Loucy (cell line): ENCODE results near the gene SNX25.

Experiments used
- H2AFZ ChIP-seq: fragments of 200-600 bp; sonication (generic); 2 replicates; pipeline ENCODE4 v1.6.0; 2016; ENCODE audit warnings: antibody characterized with exemption, mild to moderate bottlenecking, low read length, moderate library complexity
- H3F3A ChIP-seq: fragments of 200-600 bp; 2 replicates; pipeline ENCODE4 v1.6.0; 2016; ENCODE audit warnings: antibody characterized with exemption, low read depth, mild to moderate bottlenecking
- H3K27me3 ChIP-seq: fragments of 200-600 bp; sonication (generic); 2 replicates; pipeline ENCODE4 v1.6.1; 2014; ENCODE audit warnings: low read length, mild to moderate bottlenecking; ENCODE audit not compliant: insufficient read depth, poor library complexity, severe bottlenecking
- H3K36me3 ChIP-seq: fragments of 200-600 bp; sonication (generic); 2 replicates; pipeline ENCODE4 v1.6.1; 2016; ENCODE audit warnings: low read length; ENCODE audit not compliant: insufficient read depth
- H3K4me1 ChIP-seq: fragments of 200-600 bp; sonication (generic); 2 replicates; pipeline ENCODE4 v1.5.1; 2014; ENCODE audit warnings: low read length, mild to moderate bottlenecking; ENCODE audit not compliant: insufficient read depth, poor library complexity, severe bottlenecking
- H3K4me2 ChIP-seq: fragments of 200-600 bp; sonication (generic); 2 replicates; pipeline ENCODE4 v1.6.0; 2014; ENCODE audit warnings: antibody characterized with exemption, low read length, low read depth, mild to moderate bottlenecking; ENCODE audit not compliant: poor library complexity, severe bottlenecking
- H3K4me3 ChIP-seq: fragments of 200-600 bp; sonication (generic); 2 replicates; pipeline ENCODE4 v1.5.1; 2014; ENCODE audit warnings: low read length, mild to moderate bottlenecking, mixed read lengths; ENCODE audit not compliant: poor library complexity, severe bottlenecking
- H3K79me2 ChIP-seq: fragments of 200-600 bp; sonication (generic); 2 replicates; pipeline ENCODE4 v1.6.1; 2014; ENCODE audit warnings: low read length; ENCODE audit not compliant: insufficient read depth
- H3K9ac ChIP-seq: fragments of 200-600 bp; sonication (generic); 2 replicates; pipeline ENCODE4 v1.6.0; 2014; ENCODE audit warnings: mild to moderate bottlenecking, low read depth, low read length, moderate library complexity; ENCODE audit not compliant: poor library complexity, severe bottlenecking
- H3K9me2 ChIP-seq: fragments of 200-600 bp; sonication (generic); replicated peaks from 2 replicates; pipeline ENCODE4 v1.6.1; 2016; ENCODE audit warnings: low read depth, low read length, mixed read lengths
- H3K9me3 ChIP-seq: fragments of 200-600 bp; sonication (generic); 2 replicates; pipeline ENCODE4 v1.6.1; 2014; ENCODE audit warnings: mild to moderate bottlenecking, antibody characterized with exemption, low read length, low read depth; ENCODE audit not compliant: insufficient read depth
- H4K20me1 ChIP-seq: fragments of 200-600 bp; sonication (generic); 2 replicates; pipeline ENCODE4 v1.6.0; 2014; ENCODE audit warnings: antibody characterized with exemption, low read length, mild to moderate bottlenecking; ENCODE audit not compliant: insufficient read depth, poor library complexity, severe bottlenecking
- CTCF ChIP-seq: fragments of 200-600 bp; sonication (generic); conservative IDR thresholded peaks from 2 replicates; pipeline ENCODE4 v1.5.1; 2014; ENCODE audit warnings: mild to moderate bottlenecking, antibody characterized with exemption, low read length
- EZH2phosphoT487 ChIP-seq: fragments of 200-600 bp; IDR thresholded peaks from 2 replicates; pipeline ENCODE4 v1.6.1; 2018; ENCODE audit warnings: antibody characterized with exemption, mild to moderate bottlenecking, moderate library complexity, borderline replicate concordance

The SNX25 gene

GRCh38 chr4:185221491-185221890, 12.1 kb downstream of the SNX25 start:
- H3K79me2 ChIP-seq: no peaks in the 10 kb centered on the region
- H4K20me1 ChIP-seq: no peaks in the 10 kb centered on the region
- no peaks in the 10 kb centered on the region for H3K4me1 ChIP-seq
- H3K4me3 ChIP-seq: no peak overlapping the region
- no peaks in the 10 kb centered on the region for H3K9me3 ChIP-seq
- no peaks in the 10 kb centered on the region for H3F3A ChIP-seq
- no peaks in the 10 kb centered on the region for H3K27me3 ChIP-seq
- H3K9ac ChIP-seq: no peak overlapping the region
- no peak overlapping the region for H2AFZ ChIP-seq
- H3K36me3 ChIP-seq: no peaks in the 10 kb centered on the region
- H3K9me2 ChIP-seq: no peaks in the 10 kb centered on the region; the same call in 1 of the 2 replicates
- no peak for TF ChIP-seq EZH2phosphoT487
- TF ChIP-seq CTCF: no peak
- H3K4me2 ChIP-seq: no peak overlapping the region

GRCh38 chr4:185221912-185222311, 12.5 kb downstream of the SNX25 start:
- Histone ChIP-seq H3K4me1 (no peaks in the 10 kb centered on the region), H3K9me3 (no peaks in the 10 kb centered on the region), H3K36me3 (no peaks in the 10 kb centered on the region), H3K9me2 (no peaks in the 10 kb centered on the region; the same call in 1 of the 2 replicates), H2AFZ (no peak overlapping the region), H3K9ac (no peak overlapping the region), H3K27me3 (no peaks in the 10 kb centered on the region), H3K4me2 (no peak overlapping the region), H3F3A (no peaks in the 10 kb centered on the region), H3K4me3 (no peak overlapping the region), H3K79me2 (no peaks in the 10 kb centered on the region), H4K20me1 (no peaks in the 10 kb centered on the region)
- no peak for TF ChIP-seq CTCF
- no peak for TF ChIP-seq EZH2phosphoT487

GRCh38 chr4:185222598-185222997, 13.2 kb downstream of the SNX25 start:
- Histone ChIP-seq H3K79me2 (no peaks in the 10 kb centered on the region), H3K36me3 (no peaks in the 10 kb centered on the region), H3K4me1 (no peaks in the 10 kb centered on the region), H3K9me2 (no peaks in the 10 kb centered on the region; the same call in 1 of the 2 replicates), H3K4me2 (no peak overlapping the region), H3K9ac (no peak overlapping the region), H3K4me3 (no peak overlapping the region), H4K20me1 (no peaks in the 10 kb centered on the region), H3K27me3 (no peaks in the 10 kb centered on the region), H2AFZ (no peak overlapping the region), H3K9me3 (no peaks in the 10 kb centered on the region), H3F3A (no peaks in the 10 kb centered on the region)
- TF ChIP-seq CTCF: no peak
- TF ChIP-seq EZH2phosphoT487: no peak
